Panc1 (cell line): ENCODE measurements around the gene TSKS. TPM values are rescaled to one million over a fixed set of nuclear protein-coding genes. Genes with fewer than 3 reads are reported as not detected.

Experiments used
- ATAC-seq: fragments of 200-7000 bp; cut with Tn5 transposase; 2 replicates; pipeline ENCODE4 v1.9.1; 2020; ENCODE audit warnings: mild to moderate bottlenecking, moderate library complexity
- BruUV-seq: library from RNA; stranded (reverse); fragments of 400-500 nt; replicated peaks from 2 replicates; lab custom pipeline; 2021; lab: Mats Ljungman, UMichigan
- CTCF ChIA-PET: fragments of 300-600 bp; sonication (Branson Sonifier 250); formaldehyde crosslinking; loops from one replicate; lab custom pipeline; 2022; ENCODE audit warnings: antibody characterized with exemption; lab: Charles Lee
- POLR2A ChIA-PET: fragments of 300-600 bp; sonication (Branson Sonifier 250); formaldehyde crosslinking; loops from one replicate; lab custom pipeline; 2022; ENCODE audit warnings: antibody characterized with exemption; lab: Charles Lee
- DNase-seq: peaks from one replicate; pipeline ENCODE4 v3.0.0-alpha.2; 2010; ENCODE audit warnings: low read depth, low spot score
- H3K27ac ChIP-seq: 2 replicates; pipeline ENCODE4 v1.5.1; 2011; ENCODE audit warnings: mild to moderate bottlenecking, low read length, inconsistent platforms
- H3K27me3 ChIP-seq: fragments of 200-500 bp; sonication (Bioruptor generic); 2 replicates; pipeline ENCODE4 v1.6.0; 2014; ENCODE audit warnings: low read length, inconsistent platforms; ENCODE audit not compliant: control insufficient read depth, insufficient read depth
- H3K36me3 ChIP-seq: fragments of 200-500 bp; sonication (Bioruptor generic); 2 replicates; pipeline ENCODE4 v1.5.1; 2014; ENCODE audit warnings: inconsistent platforms, mild to moderate bottlenecking, low read length, moderate library complexity; ENCODE audit not compliant: control insufficient read depth, insufficient read depth
- H3K4me1 ChIP-seq: 2 replicates; pipeline ENCODE4 v1.5.1; 2011; ENCODE audit warnings: inconsistent platforms, mild to moderate bottlenecking, low read length, moderate library complexity; ENCODE audit not compliant: control insufficient read depth, insufficient read depth
- H3K4me3 ChIP-seq, 2 experiments: 2 replicates each; pipeline ENCODE4 v1.5.1; 2011 to 2012; ENCODE audit warnings: low read depth in 2 of 2, low read length in 2 of 2, mild to moderate bottlenecking in 2 of 2, inconsistent platforms in 1 of 2, moderate library complexity in 1 of 2
- H3K9me3 ChIP-seq: fragments of 200-500 bp; sonication (Bioruptor generic); 2 replicates; pipeline ENCODE4 v1.5.1; 2014; ENCODE audit warnings: low read depth, mild to moderate bottlenecking, inconsistent platforms, low read length, moderate library complexity; ENCODE audit not compliant: control insufficient read depth, insufficient read depth
- CTCF ChIP-seq: fragments of 450-650 bp; IDR thresholded peaks from 2 replicates; pipeline ENCODE4 v1.5.1; 2017; ENCODE audit warnings: mild to moderate bottlenecking
- POLR2AphosphoS5 ChIP-seq: IDR thresholded peaks from 2 replicates; pipeline ENCODE4 v1.6.1; 2012; ENCODE audit warnings: mild to moderate bottlenecking, low read depth, low read length, moderate library complexity
- REST ChIP-seq, 2 experiments: IDR thresholded peaks; 2 replicates each; pipeline ENCODE4 v1.6.1; 2011 to 2012; ENCODE audit warnings: low read depth in 2 of 2, control low read depth in 1 of 2, low read length in 1 of 2, mild to moderate bottlenecking in 1 of 2, moderate library complexity in 1 of 2; ENCODE audit not compliant: insufficient read depth in 1 of 2
- SIN3A ChIP-seq: IDR thresholded peaks from 2 replicates; pipeline ENCODE4 v1.6.1; 2012; ENCODE audit warnings: low read depth, mild to moderate bottlenecking, low read length, moderate library complexity, borderline replicate concordance; ENCODE audit not compliant: insufficient read depth
- TCF7L2 ChIP-seq: IDR thresholded peaks from 2 replicates; pipeline ENCODE4 v1.6.1; 2011; ENCODE audit warnings: mild to moderate bottlenecking, low read depth, low read length, inconsistent platforms
- in situ Hi-C: cut with HindIII; loops from 2 replicates; pipeline ENCODE4 v1.10.0; 2016; ENCODE audit warnings: low sequenced_read_pairs, low pct_unique_long_range_greater_than_20kb
- intact Hi-C: fragments of 100-400 bp; cut with micrococcal nuclease; formaldehyde crosslinking; loops from one replicate; pipeline ENCODE4 v1.10.0; 2022; ENCODE audit not compliant: unreplicated experiment
- total RNA-seq: library from RNA; stranded (reverse); gene quantifications from one replicate; pipeline ENCODE4 v1.2.1, GENCODE V29; 2021; ENCODE audit not compliant: unreplicated experiment

Gene TSKS
- total RNA-seq, 1 experiment from 2014 or later: not detected

- ATAC-seq (no peak), DNase-seq (no peak)
- in situ Hi-C loops (no loop called here), intact Hi-C loops (no loop called here)
- H3K4me3 ChIP-seq: no peak overlapping the region
- TF ChIP-seq CTCF (no peak), SIN3A (no peak), TCF7L2 (no peak), POLR2AphosphoS5 (no peak), REST (IDR thresholded peaks at IDR 0.05; ENCODE audit: insufficient read depth in 1 of 2, low read depth in 2 of 2, low read length in 1 of 2) (no peak)
- BruUV-seq: no TSS peak
- H3K9me3 ChIP-seq: no peaks in the 10 kb centered on the region
- CTCF ChIA-PET: no interaction called here
- POLR2A ChIA-PET: no interaction called here
- H3K27ac ChIP-seq: no peak overlapping the region
- H3K4me1 ChIP-seq: no peaks in the 10 kb centered on the region
- H3K27me3 ChIP-seq: no peaks in the 10 kb centered on the region
- no peaks in the 10 kb centered on the region for H3K36me3 ChIP-seq
These were observed 23.2 kb downstream of the TSKS start for GRCh38 chr19:49739933-49740332.

GRCh38 chr19:49739098-49739497, 24.0 kb downstream of the TSKS start:
- ATAC-seq (no peak), DNase-seq (no peak)
- ChIA-PET CTCF (no interaction called here), POLR2A (no interaction called here)
- Histone ChIP-seq H3K4me1 (no peaks in the 10 kb centered on the region), H3K9me3 (no peaks in the 10 kb centered on the region), H3K27me3 (no peaks in the 10 kb centered on the region), H3K27ac (no peak overlapping the region), H3K36me3 (no peaks in the 10 kb centered on the region), H3K4me3 (no peak overlapping the region)
- BruUV-seq: no TSS peak
- in situ Hi-C loops (no loop called here), intact Hi-C loops (no loop called here)
- TF ChIP-seq CTCF (no peak), SIN3A (no peak), TCF7L2 (no peak), POLR2AphosphoS5 (no peak), REST (IDR thresholded peaks at IDR 0.05; ENCODE audit: insufficient read depth in 1 of 2, low read depth in 2 of 2, low read length in 1 of 2) (no peak)
